K562 (cell line): Measurements from ENCODE around the gene PTP4A1. TPM values are rescaled to one million over a fixed set of nuclear protein-coding genes. Genes with fewer than 3 reads are reported as not detected.

Source experiments
- BRF2 ChIP-seq: IDR thresholded peaks from 3 replicates; pipeline ENCODE4 v1.6.1; 2011; ENCODE audit warnings: borderline replicate concordance, mild to moderate bottlenecking; ENCODE audit not compliant: insufficient read length, insufficient read depth
- CBFB ChIP-seq: sonication (generic); formaldehyde crosslinking; IDR thresholded peaks from 2 replicates; pipeline ENCODE4 v1.4.0; 2020; ENCODE audit warnings: mild to moderate bottlenecking, missing genetic modification reagents
- CBX2 ChIP-seq: fragments of 200-600 bp; sonication (generic); IDR thresholded peaks from one replicate; pipeline ENCODE4 v1.6.1; 2012; ENCODE audit warnings: mild to moderate bottlenecking, low read length, inconsistent platforms; ENCODE audit not compliant: insufficient read depth, poor library complexity, severe bottlenecking
- ELF2 ChIP-seq: fragments of 250-450 bp; sonication (Bioruptor Pico); IDR thresholded peaks from 2 replicates; pipeline ENCODE4 v1.5.0; 2021; ENCODE audit warnings: mild to moderate bottlenecking
- EZH2 ChIP-seq: IDR thresholded peaks from 2 replicates; pipeline ENCODE4 v1.6.1; 2012; ENCODE audit warnings: low read depth, mild to moderate bottlenecking, inconsistent platforms, low read length, borderline replicate concordance
- FOXO4 ChIP-seq: fragments of 450-650 bp; formaldehyde crosslinking; IDR thresholded peaks from 2 replicates; pipeline ENCODE4 v1.4.0; 2020; ENCODE audit warnings: mild to moderate bottlenecking, moderate library complexity
- KHSRP ChIP-seq: fragments of 450-650 bp; IDR thresholded peaks from 2 replicates; pipeline ENCODE4 v1.6.1; 2017
- KLF10 ChIP-seq: fragments of 250-450 bp; sonication (Bioruptor Pico); IDR thresholded peaks from 2 replicates; pipeline ENCODE4 v1.6.1; 2021; ENCODE audit warnings: matching md5 sums
- PYGO2 ChIP-seq: fragments of 450-650 bp; IDR thresholded peaks from 2 replicates; pipeline ENCODE4 v1.6.1; 2016; ENCODE audit warnings: mild to moderate bottlenecking, missing genetic modification characterization, moderate library complexity, missing compliant biosample characterization
- SAFB ChIP-seq: fragments of 200-400 bp; formaldehyde crosslinking; IDR thresholded peaks from 2 replicates; pipeline ENCODE4 v1.6.1; 2017; ENCODE audit warnings: low read depth, low read length, borderline replicate concordance
- SMARCB1 ChIP-seq: IDR thresholded peaks from 2 replicates; pipeline ENCODE4 v1.6.1; 2011; ENCODE audit warnings: improper control_type of control experiment, low read depth; ENCODE audit not compliant: insufficient read length
- TARDBP ChIP-seq: fragments of 450-650 bp; IDR thresholded peaks from 2 replicates; pipeline ENCODE4 v1.6.1; 2016
- USF2 ChIP-seq: sonication (generic); formaldehyde crosslinking; IDR thresholded peaks from 2 replicates; pipeline ENCODE4 v1.5.0; 2020; ENCODE audit warnings: missing genetic modification reagents
- WHSC1 ChIP-seq: IDR thresholded peaks from one replicate; pipeline ENCODE4 v1.6.1; 2012; ENCODE audit warnings: low read length, control low read depth, inconsistent platforms
- ZNF668 ChIP-seq: fragments of 250-450 bp; sonication (Bioruptor Pico); IDR thresholded peaks from 2 replicates; pipeline ENCODE4 v1.8.0; 2022; ENCODE audit warnings: mild to moderate bottlenecking, inconsistent platforms
- polyA plus RNA-seq, 8 experiments: library from polyadenylated mRNA; depleted of rRNA in 4 of 8; stranded (reverse) in 5 of 8; unstranded in 3 of 8; fragments of >200 nt; fragmentation: Nextera tagmentation in 2 of 8; fragmentation: Illumina TruSeq in 1 of 8; extraction: Ambion mirVana in 2 of 8; extraction: Trizol in 1 of 8; gene quantifications; 2 replicates each; pipeline versions ENCODE4 v1.2.1 to v1.2.3, GENCODE V29; 2011 to 2014; ENCODE audit warnings: inconsistent platforms in 1 of 8, missing spikeins in 1 of 8
- total RNA-seq, 7 experiments: library from RNA; depleted of rRNA in 6 of 7; stranded (reverse); fragments of >200 nt in 6 of 7; fragmentation: Illumina TruSeq in 2 of 7; extraction: Trizol in 2 of 7; gene quantifications; 2 replicates each; pipeline versions ENCODE4 v1.2.1 to v1.2.3, GENCODE V29; 2011 to 2021; ENCODE audit warnings: low replicate concordance in 1 of 7
- TF ChIP-seq, protein P1 (sequence below), 2 experiments: fragments of 200-800 bp in 1 of 2; sonication (Bioruptor generic) in 1 of 2; sonication (generic) in 1 of 2; formaldehyde crosslinking in 1 of 2; IDR thresholded peaks in 1 of 2; conservative IDR thresholded peaks in 1 of 2; 2 replicates each; pipeline versions ENCODE4 v1.5.0 to v1.6.1; 2016 to 2020; ENCODE audit warnings: missing compliant biosample characterization in 1 of 2, missing genetic modification characterization in 1 of 2, missing genetic modification reagents in 1 of 2
- TF ChIP-seq, protein P2 (sequence below): fragments of 450-650 bp; IDR thresholded peaks from 2 replicates; pipeline ENCODE4 v1.6.1; 2017; ENCODE audit warnings: mild to moderate bottlenecking, moderate library complexity
- TF ChIP-seq, protein P3 (sequence below), 2 experiments: IDR thresholded peaks in 1 of 2; conservative IDR thresholded peaks in 1 of 2; 2 replicates each; pipeline ENCODE4 v1.6.1; 2016; ENCODE audit warnings: low read depth in 2 of 2, mild to moderate bottlenecking in 1 of 2, missing compliant biosample characterization in 1 of 2, missing genetic modification characterization in 1 of 2, moderate library complexity in 1 of 2

The PTP4A1 gene
- total and polyA plus RNA-seq, 9 of the 15 experiments (the other 6 are each of a cell fraction or from before 2014, with no cell fraction given) = 3.7 to 67.5 (median 13.1) TPM

GRCh38 chr6:63572044-63572746 is at the start of gene PTP4A1, which contains the start of gene LOC128125822 (continued):
- no peak for TF ChIP-seq CBX2
- no peak for TF ChIP-seq EZH2
- no peak for TF ChIP-seq SMARCB1
- TF ChIP-seq TARDBP = no peak
- no peak for TF ChIP-seq CBFB (CRISPR knock-in tag)
- TF ChIP-seq, protein P1, sequence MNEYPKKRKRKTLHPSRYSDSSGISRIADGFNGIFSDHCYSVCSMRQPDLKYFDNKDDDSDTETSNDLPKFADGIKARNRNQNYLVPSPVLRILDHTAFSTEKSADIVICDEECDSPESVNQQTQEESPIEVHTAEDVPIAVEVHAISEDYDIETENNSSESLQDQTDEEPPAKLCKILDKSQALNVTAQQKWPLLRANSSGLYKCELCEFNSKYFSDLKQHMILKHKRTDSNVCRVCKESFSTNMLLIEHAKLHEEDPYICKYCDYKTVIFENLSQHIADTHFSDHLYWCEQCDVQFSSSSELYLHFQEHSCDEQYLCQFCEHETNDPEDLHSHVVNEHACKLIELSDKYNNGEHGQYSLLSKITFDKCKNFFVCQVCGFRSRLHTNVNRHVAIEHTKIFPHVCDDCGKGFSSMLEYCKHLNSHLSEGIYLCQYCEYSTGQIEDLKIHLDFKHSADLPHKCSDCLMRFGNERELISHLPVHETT (CRISPR knock-in tag; conservative IDR thresholded peaks at IDR 0.05 in 1 of 2, IDR thresholded peaks at IDR 0.05 in 1 of 2) = peak in 1 of 2 experiments; percentile 86; a peak in 2 of 4 replicates
- TF ChIP-seq, protein P2, sequence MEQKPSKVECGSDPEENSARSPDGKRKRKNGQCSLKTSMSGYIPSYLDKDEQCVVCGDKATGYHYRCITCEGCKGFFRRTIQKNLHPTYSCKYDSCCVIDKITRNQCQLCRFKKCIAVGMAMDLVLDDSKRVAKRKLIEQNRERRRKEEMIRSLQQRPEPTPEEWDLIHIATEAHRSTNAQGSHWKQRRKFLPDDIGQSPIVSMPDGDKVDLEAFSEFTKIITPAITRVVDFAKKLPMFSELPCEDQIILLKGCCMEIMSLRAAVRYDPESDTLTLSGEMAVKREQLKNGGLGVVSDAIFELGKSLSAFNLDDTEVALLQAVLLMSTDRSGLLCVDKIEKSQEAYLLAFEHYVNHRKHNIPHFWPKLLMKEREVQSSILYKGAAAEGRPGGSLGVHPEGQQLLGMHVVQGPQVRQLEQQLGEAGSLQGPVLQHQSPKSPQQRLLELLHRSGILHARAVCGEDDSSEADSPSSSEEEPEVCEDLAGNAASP = no peak
- no peak for TF ChIP-seq KLF10 (CRISPR knock-in tag)
- 0 out of 2 replicates have a peak, but pooled peaks have one; percentile 35 for TF ChIP-seq ELF2 (CRISPR knock-in tag)
- 0 out of 2 replicates have a peak, but pooled peaks have one; percentile 36 for TF ChIP-seq PYGO2 (tag)
- TF ChIP-seq, protein P3, sequence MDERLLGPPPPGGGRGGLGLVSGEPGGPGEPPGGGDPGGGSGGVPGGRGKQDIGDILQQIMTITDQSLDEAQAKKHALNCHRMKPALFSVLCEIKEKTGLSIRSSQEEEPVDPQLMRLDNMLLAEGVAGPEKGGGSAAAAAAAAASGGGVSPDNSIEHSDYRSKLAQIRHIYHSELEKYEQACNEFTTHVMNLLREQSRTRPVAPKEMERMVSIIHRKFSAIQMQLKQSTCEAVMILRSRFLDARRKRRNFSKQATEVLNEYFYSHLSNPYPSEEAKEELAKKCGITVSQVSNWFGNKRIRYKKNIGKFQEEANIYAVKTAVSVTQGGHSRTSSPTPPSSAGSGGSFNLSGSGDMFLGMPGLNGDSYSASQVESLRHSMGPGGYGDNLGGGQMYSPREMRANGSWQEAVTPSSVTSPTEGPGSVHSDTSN (CRISPR knock-in tag; IDR thresholded peaks at IDR 0.05; ENCODE audit: low read depth) = no peak
- TF ChIP-seq, protein P3 (tag; conservative IDR thresholded peaks at IDR 0.05; ENCODE audit: low read depth) = peak; percentile 48
- no peak for TF ChIP-seq USF2
- no peak for TF ChIP-seq SAFB
- no peak for TF ChIP-seq BRF2
- TF ChIP-seq WHSC1 = no peak
- TF ChIP-seq FOXO4 = no peak
- TF ChIP-seq KHSRP = 0 out of 2 replicates have a peak, but pooled peaks have one; percentile 28
- TF ChIP-seq ZNF668 (CRISPR knock-in tag) = no peak
